BLaER1 treated with 17β-estradiol and CSF1 and Interleukin-3, amounts not matched to agents 10 nM and 100 nM (cell line): ENCODE data around the gene CTRB1.

ENCODE experiments used
- H3K27ac ChIP-seq, 11 experiments: shearing (Covaris generic); formaldehyde crosslinking; 2 replicates each; pipeline ENCODE4 v1.8.1; 2022
- H3K27me3 ChIP-seq, 11 experiments: shearing (Covaris generic); formaldehyde crosslinking; 2 replicates each; pipeline ENCODE4 v1.8.1; 2022
- H3K36me3 ChIP-seq, 11 experiments: shearing (Covaris generic); formaldehyde crosslinking; 2 replicates each; pipeline ENCODE4 v1.8.1; 2022
- H3K4me1 ChIP-seq, 10 experiments: shearing (Covaris generic); formaldehyde crosslinking; 2 replicates each; pipeline ENCODE4 v1.8.1; 2022
- H3K4me2 ChIP-seq, 11 experiments: shearing (Covaris generic); formaldehyde crosslinking; 2 replicates each; pipeline ENCODE4 v1.8.1; 2022
- H3K4me3 ChIP-seq, 10 experiments: shearing (Covaris generic); formaldehyde crosslinking; 2 replicates each; pipeline ENCODE4 v1.8.1; 2022
- H3K9ac ChIP-seq, 11 experiments: shearing (Covaris generic); formaldehyde crosslinking; 2 replicates each; pipeline ENCODE4 v1.8.1; 2022
- H3K9me3 ChIP-seq, 11 experiments: shearing (Covaris generic); formaldehyde crosslinking; replicated peaks in 1 of 11; 2 replicates each; pipeline ENCODE4 v1.8.1; 2022
- H4K20me1 ChIP-seq, 11 experiments: shearing (Covaris generic); formaldehyde crosslinking; 2 replicates each; pipeline ENCODE4 v1.8.1; 2022
- Cebpa-rat ChIP-seq, 11 experiments: shearing (Covaris generic); IDR thresholded peaks; 2 replicates each; pipeline ENCODE4 v1.8.1; 2022

The CTRB1 gene

DNA sequence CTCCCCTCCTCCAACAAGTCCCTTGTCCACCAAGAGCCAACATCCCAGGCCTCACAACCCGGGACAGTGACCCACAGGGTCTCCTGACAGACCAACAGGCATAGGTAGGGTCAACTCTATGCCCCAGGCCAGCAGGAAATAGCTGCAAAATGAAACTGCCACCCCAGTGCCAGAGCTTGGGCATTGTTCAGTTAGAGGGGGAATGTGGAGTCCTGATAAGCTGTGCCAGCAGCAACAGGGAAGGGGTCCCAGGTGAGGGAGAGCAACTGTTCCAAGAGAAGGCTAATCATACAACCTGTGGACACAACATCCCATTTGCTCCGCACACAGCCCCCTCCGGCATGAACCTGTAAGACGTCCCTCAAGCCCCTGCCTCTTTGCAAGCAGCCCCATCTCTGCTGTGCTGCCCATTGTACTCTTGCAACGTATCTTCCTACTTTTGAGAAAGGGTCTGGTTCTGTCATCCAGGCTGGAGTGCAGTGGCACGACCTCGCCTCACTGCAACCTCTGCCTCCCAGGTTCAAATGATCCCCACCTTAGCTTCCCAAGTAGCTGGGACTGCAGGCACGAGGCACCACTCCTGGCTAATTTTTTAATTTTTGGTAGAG is 29.0 kb upstream of the CTRB1 start:
- Histone ChIP-seq H4K20me1 (no peaks in the 10 kb centered on the region), H3K9ac (no peak overlapping the region), H3K36me3 (no peaks in the 10 kb centered on the region), H3K27me3 (no peaks in the 10 kb centered on the region), H3K4me1 (0 out of 20 replicates have a peak, but pooled peaks cover 0 to 4% (median 0%) of the 10 kb centered on the region in 10 experiments), H3K9me3 (peaks cover 0 to 24% (median 5%) of the 10 kb centered on the region in 11 experiments; a peak in 7 of 22 replicates), H3K4me3 (no peak overlapping the region), H3K4me2 (no peak overlapping the region), H3K27ac (no peak overlapping the region)
- TF ChIP-seq Cebpa-rat (IDR thresholded peaks at IDR 0.05), result no peak

DNA sequence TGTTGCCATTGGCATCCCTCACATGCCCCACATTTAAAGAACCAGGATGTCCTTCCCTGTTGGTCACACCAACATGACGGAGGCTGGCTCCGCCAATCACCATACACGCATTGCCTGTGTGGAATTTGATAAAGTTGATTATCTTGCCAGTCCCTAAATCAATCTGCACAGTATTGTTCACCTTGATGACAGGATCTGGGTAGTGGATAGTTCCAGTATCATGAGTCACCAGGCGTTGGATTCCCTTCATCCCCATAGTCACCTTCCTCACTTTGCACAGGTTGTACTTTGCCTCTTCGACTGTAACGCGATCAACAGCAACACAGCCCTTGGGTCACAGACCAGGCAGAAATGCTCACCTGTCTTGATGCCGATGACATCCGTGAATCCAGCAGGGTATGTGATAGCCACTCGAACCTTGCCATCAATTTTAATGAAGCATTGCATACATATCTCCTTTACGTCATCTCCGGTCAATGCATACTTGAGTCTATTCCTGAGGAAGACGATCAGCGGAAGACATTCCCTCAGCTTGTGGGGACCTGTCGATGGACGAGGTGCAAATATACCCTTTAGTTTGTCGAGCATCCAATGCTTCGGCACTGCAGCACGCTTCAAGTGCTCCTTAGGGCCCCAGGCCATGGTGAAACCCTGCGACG is 26.1 kb upstream of the CTRB1 start:
- Histone ChIP-seq H3K4me1 (peaks cover 0 to 23% (median 13%) of the 10 kb centered on the region in 10 experiments; a peak in 15 of 20 replicates), H3K27me3 (peaks cover 0 to 28% (median 5%) of the 10 kb centered on the region in 11 experiments; a peak in 14 of 22 replicates), H3K9me3 (peaks cover 0 to 15% (median 0%) of the 10 kb centered on the region in 11 experiments; a peak in 5 of 22 replicates), H3K4me2 (no peak overlapping the region), H3K36me3 (no peaks in the 10 kb centered on the region), H3K27ac (no peak overlapping the region), H3K4me3 (no peak overlapping the region), H3K9ac (no peak overlapping the region), H4K20me1 (peaks cover 0 to 18% (median 0%) of the 10 kb centered on the region in 11 experiments; a peak in 2 of 22 replicates)
- TF ChIP-seq Cebpa-rat (IDR thresholded peaks at IDR 0.05), result no peak

DNA sequence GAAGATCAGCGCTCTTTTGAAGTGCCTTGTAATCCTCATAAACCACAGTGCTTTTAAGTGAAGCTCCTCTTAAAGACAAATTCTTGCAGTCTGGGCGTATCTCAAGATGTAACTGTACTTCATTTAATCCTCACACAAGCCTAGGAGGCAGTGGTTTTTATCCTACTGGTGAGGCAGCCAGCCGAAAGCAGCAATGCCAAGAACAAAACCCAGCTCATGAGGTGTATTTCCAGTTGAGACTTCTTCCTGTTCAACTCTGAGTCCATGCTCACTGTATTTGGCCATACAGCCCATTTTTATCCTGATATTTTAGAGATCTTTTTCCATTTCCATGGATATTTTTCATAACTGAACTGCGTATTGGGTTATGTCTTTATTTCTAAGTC is 25.5 kb upstream of the CTRB1 start:
- peaks cover 0 to 34% (median 10%) of the 10 kb centered on the region in 11 experiments; a peak in 14 of 22 replicates for H3K27me3 ChIP-seq
- no peak for TF ChIP-seq Cebpa-rat (IDR thresholded peaks at IDR 0.05)
- peaks cover 0 to 19% (median 0%) of the 10 kb centered on the region in 11 experiments; a peak in 2 of 22 replicates for H4K20me1 ChIP-seq
- no peak overlapping the region for H3K4me2 ChIP-seq
- H3K4me3 ChIP-seq, result no peak overlapping the region
- H3K36me3 ChIP-seq, result no peaks in the 10 kb centered on the region
- peaks cover 0 to 15% (median 0%) of the 10 kb centered on the region in 11 experiments; a peak in 5 of 22 replicates for H3K9me3 ChIP-seq
- no peak overlapping the region for H3K27ac ChIP-seq
- H3K9ac ChIP-seq, result no peak overlapping the region
- H3K4me1 ChIP-seq, result peaks cover 0 to 28% (median 18%) of the 10 kb centered on the region in 10 experiments; a peak in 15 of 20 replicates

DNA sequence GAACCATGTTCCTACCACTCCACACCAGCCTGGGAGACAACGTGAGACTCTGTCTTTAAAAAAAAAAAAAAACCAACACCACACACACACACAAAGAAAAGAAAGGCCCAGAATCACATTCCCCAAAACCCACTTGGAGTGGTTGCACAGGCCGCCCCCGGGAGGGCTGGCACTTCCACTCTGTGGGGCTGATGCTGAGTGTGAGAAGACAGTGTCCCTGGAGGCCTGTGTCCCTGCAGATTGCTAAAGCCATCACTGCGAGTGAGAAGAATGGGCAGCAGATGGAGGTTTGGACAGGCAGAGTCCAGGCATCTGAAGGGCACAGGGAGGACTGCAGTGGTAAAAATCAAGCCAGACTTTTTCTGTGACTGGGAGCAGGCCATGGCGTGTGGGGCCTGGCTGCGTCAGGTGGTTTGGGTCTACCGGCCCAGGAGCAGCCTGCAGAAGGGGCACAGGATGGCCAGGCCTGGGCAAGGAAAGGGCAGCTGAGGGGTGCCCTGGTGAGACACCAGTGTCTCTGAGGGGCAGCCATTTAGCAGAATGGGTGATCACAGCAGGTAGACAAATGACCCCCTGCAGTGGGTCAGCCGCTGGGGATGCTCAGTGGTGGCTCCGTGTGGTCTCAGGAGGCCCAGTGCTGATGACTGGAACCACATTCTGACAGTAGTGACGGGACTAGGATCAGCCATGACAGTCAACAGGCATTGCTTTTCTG is 24.9 kb upstream of the CTRB1 start:
- no peak overlapping the region for H3K27ac ChIP-seq
- peaks cover 0 to 36% (median 11%) of the 10 kb centered on the region in 11 experiments; a peak in 14 of 22 replicates for H3K27me3 ChIP-seq

DNA sequence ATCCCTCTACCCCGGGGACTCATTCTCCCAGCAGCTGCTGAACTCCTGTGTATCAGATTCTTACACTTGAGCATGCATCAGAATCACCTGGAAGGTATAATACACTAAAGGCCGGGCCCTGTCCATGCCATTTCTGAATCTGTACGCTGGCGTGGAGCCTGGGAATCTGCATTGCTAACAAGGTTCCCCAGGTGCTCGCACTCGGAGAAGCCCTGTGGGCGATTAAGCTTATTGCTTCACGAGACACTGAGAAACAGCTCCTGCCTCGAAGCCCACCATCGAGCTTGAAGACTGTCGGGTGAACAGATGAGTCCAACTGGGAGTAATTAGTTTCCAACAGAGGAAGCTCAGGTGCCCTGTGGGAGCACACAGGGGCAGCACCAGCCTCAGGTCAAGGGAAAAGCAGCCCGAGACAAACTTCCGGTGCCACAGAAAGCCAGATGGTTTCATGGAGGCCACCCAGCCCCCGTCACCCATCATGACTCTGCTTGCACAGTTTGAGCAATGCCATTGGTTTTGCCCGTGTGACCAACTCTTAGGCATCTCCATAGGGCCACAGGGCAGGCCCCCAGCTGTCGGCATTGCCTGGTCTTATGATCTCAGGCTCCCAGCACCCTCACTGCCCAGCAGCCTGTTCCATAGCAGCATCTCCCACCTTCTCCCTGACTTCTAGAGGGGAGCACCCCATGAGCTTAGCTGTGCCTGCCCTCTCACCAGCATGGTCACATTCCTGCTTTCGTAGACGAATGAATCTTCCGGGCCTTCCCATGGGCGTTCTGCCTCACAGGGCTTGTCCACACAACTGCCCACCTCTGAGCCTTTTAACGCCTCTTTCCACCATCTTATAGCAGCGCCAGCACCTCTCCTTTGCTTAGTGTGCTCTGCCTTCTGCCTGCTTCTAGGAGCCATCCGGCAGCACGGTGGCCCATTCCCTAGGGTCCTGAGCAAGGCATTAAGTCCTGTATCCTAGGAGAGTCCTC is 22.7 kb upstream of the CTRB1 start:
- TF ChIP-seq Cebpa-rat (IDR thresholded peaks at IDR 0.05), result no peak
- peak overlapping the region in 8 of 11 experiments; percentile 31 to 70 (median 56); a peak in 14 of 22 replicates for H3K4me2 ChIP-seq
- H3K9me3 ChIP-seq, result peaks cover 0 to 15% (median 0%) of the 10 kb centered on the region in 11 experiments; a peak in 5 of 22 replicates

More for the DNA sequence above, 24.9 kb upstream of the CTRB1 start:
- TF ChIP-seq Cebpa-rat (IDR thresholded peaks at IDR 0.05), result no peak
- H3K9ac ChIP-seq, result no peak overlapping the region
- H3K4me1 ChIP-seq, result peaks cover 0 to 29% (median 19%) of the 10 kb centered on the region in 10 experiments; a peak in 15 of 20 replicates
- no peaks in the 10 kb centered on the region for H3K36me3 ChIP-seq
- H3K4me3 ChIP-seq, result no peak overlapping the region
- H3K9me3 ChIP-seq, result peaks cover 0 to 15% (median 0%) of the 10 kb centered on the region in 11 experiments; a peak in 5 of 22 replicates
- H3K4me2 ChIP-seq, result no peak overlapping the region
- H4K20me1 ChIP-seq, result peaks cover 0 to 19% (median 0%) of the 10 kb centered on the region in 11 experiments; a peak in 2 of 22 replicates

DNA sequence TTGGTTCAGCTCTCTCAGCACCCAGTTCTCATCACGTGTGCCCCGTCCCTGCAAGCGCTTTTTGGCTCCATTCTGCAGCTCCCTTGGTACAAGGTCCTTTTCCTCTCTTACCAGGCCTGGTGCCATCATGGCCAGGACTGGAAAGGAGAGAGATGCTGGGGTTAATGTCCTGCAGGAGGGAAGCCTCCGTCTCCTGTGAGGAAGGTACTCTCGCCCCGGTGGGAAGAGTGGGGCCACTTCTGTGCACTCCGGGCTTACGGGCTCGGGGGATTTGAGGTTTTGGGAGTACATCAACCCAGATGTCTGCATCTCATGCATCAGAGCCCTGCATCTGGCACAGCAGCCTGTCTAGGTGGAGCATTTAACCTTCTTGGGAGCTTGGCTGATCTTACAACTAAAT is 22.0 kb upstream of the CTRB1 start:
- Histone ChIP-seq H3K27ac (no peak overlapping the region), H3K36me3 (no peaks in the 10 kb centered on the region), H3K4me3 (no peak overlapping the region), H3K9ac (no peak overlapping the region), H4K20me1 (peaks cover 0 to 39% (median 0%) of the 10 kb centered on the region in 11 experiments; a peak in 4 of 22 replicates), H3K4me1 (peaks cover 0 to 39% (median 28%) of the 10 kb centered on the region in 10 experiments; a peak in 16 of 20 replicates), H3K4me2 (peak overlapping the region in 9 of 11 experiments; percentile 9 to 70 (median 55); a peak in 15 of 22 replicates), H3K9me3 (peaks cover 0 to 15% (median 0%) of the 10 kb centered on the region in 11 experiments; a peak in 5 of 22 replicates), H3K27me3 (peaks cover 0 to 59% (median 11%) of the 10 kb centered on the region in 11 experiments; a peak in 14 of 22 replicates)
- no peak for TF ChIP-seq Cebpa-rat (IDR thresholded peaks at IDR 0.05)

More for the DNA sequence above, 22.7 kb upstream of the CTRB1 start:
- no peaks in the 10 kb centered on the region for H3K36me3 ChIP-seq
- H3K27me3 ChIP-seq, result peaks cover 0 to 52% (median 11%) of the 10 kb centered on the region in 11 experiments; a peak in 14 of 22 replicates
- peaks cover 0 to 35% (median 0%) of the 10 kb centered on the region in 11 experiments; a peak in 4 of 22 replicates for H4K20me1 ChIP-seq
- no peak overlapping the region for H3K9ac ChIP-seq
- H3K27ac ChIP-seq, result no peak overlapping the region
- no peak overlapping the region for H3K4me3 ChIP-seq
- H3K4me1 ChIP-seq, result peaks cover 0 to 35% (median 24%) of the 10 kb centered on the region in 10 experiments; a peak in 16 of 20 replicates

DNA sequence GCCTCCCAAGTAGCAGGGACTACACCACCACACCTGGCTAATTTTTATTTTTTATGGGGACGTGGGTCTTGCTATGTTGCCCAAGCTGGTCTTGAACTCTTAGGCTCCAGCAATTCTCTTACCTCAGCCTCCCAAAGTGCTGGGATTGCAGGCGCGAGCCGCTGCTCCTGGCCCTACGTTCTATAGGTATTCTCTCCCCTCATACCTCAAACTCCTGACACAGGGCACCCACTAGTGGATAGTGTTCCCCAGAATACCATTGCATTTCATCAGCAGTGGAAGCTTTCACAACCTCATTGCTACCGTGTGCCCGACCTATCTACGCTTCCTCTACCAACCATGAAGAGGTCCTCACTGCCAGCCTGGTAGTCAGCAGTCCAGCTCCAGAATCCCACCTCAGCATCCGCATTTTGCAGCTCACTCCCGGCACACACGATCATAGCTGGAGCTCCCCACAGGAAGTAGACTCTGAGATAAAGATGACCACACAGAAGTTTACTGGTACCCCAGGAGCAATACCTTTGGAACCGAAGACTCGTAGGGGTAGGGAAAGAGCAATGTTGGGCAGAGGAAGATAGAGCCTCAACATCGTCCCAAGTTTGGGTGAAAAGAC is 21.2 kb upstream of the CTRB1 start:
- Histone ChIP-seq H3K9ac (no peak overlapping the region), H3K27me3 (peaks cover 0 to 67% (median 11%) of the 10 kb centered on the region in 11 experiments; a peak in 14 of 22 replicates), H3K4me2 (peak overlapping the region in 9 of 11 experiments; percentile 9 to 70 (median 55); a peak in 16 of 22 replicates), H3K27ac (no peak overlapping the region), H3K4me1 (peaks cover 0 to 36% (median 28%) of the 10 kb centered on the region in 10 experiments; a peak in 16 of 20 replicates), H3K4me3 (no peak overlapping the region), H3K9me3 (peaks cover 0 to 15% (median 0%) of the 10 kb centered on the region in 11 experiments; a peak in 5 of 22 replicates), H4K20me1 (peaks cover 0 to 39% (median 0%) of the 10 kb centered on the region in 11 experiments; a peak in 4 of 22 replicates), H3K36me3 (no peaks in the 10 kb centered on the region)
- no peak for TF ChIP-seq Cebpa-rat (IDR thresholded peaks at IDR 0.05)
